HL-60/S4 treated with phorbol 12-myristate 13-acetate at 8.2 ng/mL for 4 days and 3 days (cell line): ENCODE data around the gene NOTUM.

Source experiments
- in situ Hi-C: fragments of 300-500 bp; cut with MboI; formaldehyde crosslinking; loops from 2 replicates; pipeline ENCODE4 v1.15.0; 2022; ENCODE audit warnings: low sequenced_read_pairs

Gene NOTUM

DNA sequence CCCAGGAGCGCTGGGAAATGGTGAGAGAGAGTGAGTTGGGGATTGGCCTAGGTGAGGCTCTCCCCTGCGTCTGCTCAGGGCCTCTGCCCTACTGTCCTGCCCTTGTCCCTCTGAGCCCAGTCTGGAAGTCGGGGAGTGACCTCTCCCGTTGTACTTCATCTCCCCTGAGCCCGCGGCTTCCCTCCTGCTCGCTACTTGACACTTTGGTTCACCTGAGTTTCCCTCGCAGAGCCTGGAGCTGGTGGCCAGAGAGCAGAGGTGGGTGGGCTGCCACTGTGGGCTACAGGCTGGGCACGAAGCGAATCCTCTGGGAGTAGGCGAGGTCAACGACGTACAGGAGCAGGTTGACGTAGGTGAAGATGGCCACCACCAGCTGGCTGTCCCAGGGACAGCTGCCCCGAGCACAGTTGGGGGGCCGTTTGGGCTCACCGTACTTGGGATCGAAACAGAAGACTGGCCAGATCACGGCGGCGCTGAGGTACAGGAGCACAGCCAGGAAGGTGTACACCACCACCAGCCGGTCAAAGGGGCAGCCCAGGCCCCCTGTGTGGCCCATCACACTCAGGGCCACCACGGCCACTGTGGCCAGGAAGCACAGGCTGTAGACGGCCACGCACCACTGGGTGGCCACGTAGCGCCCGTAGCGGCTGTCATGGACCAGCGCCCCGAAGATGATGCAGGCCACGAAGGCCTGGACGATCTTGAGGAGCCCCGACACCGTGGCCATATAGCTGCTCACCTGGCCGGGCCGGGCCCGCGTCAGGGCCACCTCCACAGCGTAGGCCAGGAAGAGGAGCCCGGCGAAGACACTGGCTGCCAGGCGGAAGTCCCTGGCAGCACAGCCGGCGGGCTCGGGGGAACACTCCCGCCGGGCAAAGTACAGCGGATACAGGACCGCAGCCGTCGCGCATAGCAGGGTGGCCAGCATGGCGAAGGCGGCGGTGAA, 20.2 kb downstream of the NOTUM start:
- in situ Hi-C loops, result no loop called here

DNA sequence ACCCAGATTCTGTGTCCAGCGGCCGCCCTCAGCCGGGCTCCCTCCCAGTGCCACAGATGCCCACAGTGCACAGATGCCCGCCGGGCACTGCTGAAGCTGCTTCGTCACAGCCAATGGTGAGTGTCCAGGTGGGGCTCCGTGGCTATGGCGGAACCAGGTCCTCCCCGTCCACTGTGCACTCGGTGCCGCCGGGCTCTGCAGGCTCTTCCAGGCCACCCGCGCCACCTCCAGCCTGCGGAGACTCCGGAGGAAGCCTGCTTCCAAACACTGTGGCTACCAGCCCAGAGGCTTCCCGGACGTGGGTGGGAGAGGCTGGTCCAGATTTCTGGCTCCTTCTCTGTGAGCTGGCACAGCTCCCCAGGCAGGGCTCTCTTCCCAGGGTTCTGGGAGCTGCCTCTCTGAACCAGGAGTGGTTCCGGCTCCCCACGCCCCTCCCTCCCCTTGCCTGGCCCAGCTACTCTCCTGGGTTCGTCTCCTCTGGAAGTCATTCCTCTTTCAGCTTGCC, 21.1 kb downstream of the NOTUM start:
- in situ Hi-C loops, result no loop called here

GRCh38 chr17:81939218-81939617, 21.8 kb downstream of the NOTUM start:
- in situ Hi-C loops, result no loop called here

- in situ Hi-C loops, result no loop called here
These were observed 25.3 kb downstream of the NOTUM start for GRCh38 chr17:81935709-81936084.

DNA sequence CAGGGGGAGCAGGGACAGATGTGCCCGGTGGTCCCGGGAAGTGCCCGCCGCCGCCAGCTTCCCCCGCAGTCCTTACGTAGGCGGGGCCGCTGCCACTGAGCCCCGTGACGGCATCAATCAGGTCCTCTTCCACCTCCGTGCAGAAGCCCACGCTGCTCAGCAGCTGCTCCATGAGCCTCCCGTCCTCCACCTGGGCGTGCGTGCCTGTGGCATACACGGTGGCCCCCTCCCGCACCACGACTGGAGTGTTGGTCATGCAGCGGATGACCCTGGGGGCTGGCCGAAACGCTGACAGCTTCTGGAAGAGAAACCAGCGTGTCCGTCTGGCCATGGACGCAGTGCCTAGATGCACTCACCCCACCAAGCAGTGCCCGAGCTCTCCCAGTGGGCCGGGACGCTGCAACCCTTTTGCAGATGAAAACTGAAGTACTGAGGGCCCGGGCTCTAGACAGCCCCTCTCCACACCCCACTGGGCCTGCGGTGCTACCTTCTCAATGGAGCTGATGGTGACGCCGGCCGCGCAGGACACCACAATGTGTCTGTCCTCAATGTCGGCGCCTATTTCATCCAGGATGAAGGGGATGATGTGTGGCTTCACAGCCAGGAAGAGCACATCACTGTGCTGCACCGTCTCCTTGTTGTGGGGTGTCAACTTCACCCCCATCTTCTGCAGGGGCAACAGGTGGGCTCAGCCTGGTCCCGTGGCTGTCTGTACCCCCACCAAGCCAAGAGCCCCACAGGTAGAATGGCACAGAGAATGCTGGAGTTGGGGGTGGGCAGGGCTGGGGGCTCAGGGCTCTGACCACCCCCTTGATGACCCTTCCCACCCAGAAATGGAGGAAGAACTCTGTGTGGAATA, 25.9 kb downstream of the NOTUM start:
- in situ Hi-C loops, result no loop called here

GRCh38 chr17:81934098-81934757, 26.8 kb downstream of the NOTUM start:
- in situ Hi-C loops, result no loop called here

DNA sequence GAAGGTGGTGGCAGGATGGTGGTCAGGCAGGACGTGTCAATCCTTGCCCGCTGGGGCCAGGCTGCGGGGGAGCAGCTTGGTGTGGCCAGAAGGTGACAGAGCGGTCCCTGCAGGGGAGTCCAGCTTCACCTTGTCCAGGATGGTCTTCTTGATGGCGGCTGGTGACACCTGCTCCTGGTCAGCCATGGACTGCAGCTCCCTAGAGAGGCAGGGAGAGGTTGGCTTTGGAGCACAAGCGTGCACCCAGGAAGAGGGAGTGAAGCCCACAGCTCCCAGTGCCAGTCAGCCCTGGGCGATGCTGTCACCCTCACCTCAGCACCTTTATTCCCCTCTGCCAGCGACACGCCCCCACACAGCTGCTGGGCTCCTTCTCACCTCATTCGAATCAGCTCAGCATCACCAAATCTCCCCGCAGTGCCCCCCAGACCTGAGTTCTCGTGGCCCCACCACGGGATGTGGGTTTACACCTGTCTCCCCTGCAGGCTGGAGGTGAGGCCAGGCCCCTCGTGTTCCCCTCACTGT, 27.7 kb downstream of the NOTUM start:
- in situ Hi-C loops, result no loop called here

DNA sequence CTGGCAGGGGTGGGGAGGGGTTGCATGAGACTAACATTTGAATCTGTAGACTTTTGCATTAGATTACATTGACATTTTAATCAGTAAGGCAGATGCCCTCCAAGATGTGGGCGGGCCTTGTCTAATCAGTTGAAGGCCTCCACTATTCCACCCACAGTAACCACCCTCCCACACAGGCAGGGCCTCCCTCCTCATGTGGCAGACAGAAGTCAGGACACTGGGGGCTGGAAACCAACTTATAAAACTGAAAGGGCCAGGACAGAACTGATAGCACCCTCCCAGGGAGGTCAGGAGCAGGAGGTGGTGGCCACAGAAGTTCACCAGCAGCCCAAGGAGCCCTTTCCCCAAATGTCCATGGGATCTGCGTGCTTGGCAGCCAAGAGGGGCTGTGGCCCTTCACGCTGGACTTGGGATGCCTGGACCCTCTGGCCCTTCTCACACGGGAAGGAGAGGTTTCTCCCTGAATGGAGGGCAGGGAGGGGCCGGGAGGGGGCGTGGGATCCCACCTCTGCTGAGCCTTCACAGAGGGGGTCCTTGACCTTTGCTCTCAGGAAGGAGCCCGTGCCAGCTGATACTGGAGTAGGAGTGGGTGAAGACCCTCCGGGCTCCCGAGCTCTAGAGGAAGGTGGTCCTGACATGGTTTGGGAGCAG, 28.5 kb downstream of the NOTUM start:
- in situ Hi-C loops, result no loop called here

DNA sequence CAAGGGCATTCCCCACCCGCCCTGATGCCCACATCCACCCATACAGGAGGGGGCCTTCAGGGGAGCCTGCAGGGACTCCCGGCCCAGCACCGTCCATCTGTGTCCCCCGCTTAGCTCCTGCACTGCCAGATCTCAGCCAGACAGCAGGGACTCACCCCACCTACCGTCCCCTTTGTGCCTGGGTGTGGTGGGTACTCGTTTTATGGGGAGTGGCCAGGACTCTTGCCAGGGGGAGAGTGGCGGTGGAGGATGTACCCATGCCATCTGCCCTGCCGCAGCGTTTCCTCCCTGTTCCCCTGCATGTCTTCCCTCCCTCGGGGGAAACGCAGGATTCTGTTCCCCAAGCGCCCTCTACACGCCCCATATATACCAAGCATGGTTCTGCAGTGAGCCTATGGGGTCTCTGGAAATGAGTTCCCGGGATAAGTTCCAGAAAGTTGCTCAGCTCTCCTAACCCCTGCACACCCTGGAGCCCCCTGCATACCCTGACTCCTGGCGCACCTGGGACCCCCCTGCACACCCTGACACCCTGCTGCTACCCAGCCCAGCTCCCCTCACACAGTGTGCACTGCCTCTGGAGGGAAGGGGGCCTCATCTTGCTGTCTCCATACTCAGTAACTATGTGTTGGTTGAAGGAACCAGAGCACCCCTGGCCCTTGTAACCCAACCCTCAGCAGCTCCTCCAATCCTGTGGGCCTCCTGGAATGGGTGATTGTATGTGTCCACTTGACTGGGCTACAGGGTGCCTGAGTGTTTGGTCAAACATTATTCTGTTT, 29.2 kb downstream of the NOTUM start:
- in situ Hi-C loops, result no loop called here

GRCh38 chr17:81931189-81931556, 29.8 kb downstream of the NOTUM start:
- in situ Hi-C loops, result no loop called here

GRCh38 chr17:81930142-81931125, 30.6 kb downstream of the NOTUM start:
- in situ Hi-C loops, result no loop called here

- in situ Hi-C loops, result no loop called here
These were observed 31.5 kb downstream of the NOTUM start for GRCh38 chr17:81929253-81930141.

DNA sequence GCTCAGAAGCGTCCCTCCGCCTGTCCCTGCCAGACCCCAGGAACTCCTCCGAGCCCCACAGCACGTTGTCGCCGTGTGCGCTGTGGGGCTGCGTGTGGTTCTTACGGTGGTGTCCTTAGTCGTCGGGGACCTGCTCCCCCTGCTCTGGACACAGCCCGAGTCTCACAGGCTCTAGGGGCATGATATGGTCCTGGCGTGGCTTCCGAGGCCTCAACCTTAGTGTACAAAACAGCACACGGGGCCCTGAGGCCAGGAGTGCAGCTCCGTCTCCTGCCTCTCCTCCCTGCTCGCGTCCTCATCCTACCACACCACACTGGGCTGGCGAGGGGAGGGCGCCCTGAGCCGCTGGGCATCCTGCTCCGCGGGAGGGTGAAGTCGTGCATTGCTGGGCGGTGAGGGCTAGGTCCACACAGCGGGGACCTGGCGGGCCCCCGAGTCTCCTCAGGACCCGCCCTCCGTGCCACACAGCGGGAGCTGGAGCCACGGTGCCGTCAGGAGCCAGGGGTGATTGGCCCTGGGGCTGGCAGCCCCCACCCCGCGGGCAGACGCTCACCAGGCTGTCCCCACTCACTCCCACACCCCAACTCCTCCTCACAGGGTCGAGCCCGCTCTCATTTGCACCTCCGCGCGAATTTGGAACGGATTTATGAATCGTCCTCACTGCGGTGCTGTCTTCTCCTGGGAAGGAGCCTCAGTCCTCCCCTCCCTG, 32.3 kb downstream of the NOTUM start:
- in situ Hi-C loops, result no loop called here

GRCh38 chr17:81927653-81928543, 33.1 kb downstream of the NOTUM start, which contains the start of gene MAFG:
Gene MAFG, minus strand, starts transcription at chr17:81927735. Its CDS starts 4,550 bp downstream, at chr17:81923185.
- in situ Hi-C loops, result no loop called here

DNA sequence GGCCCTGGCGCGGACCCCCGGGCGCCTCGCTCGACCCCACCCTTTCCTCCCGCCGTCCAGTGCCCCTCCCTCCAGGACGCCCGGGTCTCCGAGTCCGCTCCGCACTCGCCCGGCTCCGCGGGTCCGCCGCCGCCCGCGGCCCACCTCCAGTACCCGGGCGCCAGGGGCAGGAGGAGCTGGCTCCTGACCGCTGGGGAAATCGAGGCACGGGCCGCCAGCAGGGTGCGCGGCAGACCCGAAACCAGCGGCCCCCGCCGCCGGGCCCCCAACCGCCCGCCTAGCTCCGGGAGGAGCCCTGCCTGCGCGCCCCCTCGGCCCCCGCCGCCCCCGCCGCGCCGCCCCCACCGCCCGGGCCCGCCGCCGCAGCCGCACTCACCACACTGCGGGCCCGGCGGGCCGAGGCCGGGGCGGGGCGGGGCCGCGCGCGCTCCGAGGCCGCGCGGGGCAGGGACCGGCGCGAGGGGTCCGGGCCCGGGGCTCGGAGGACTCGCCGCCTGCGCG, 33.8 kb downstream of the NOTUM start:
- in situ Hi-C loops, result no loop called here
